ENCODE measurements around the gene ZBTB25. TPM values are rescaled to one million over a fixed set of nuclear protein-coding genes. Genes with fewer than 3 reads are reported as not detected.

The ZBTB25 gene
- total and polyA plus RNA-seq, 3 donors from 2014 or later, result 13.3 to 21.3 (median 20.6) TPM

DNA sequence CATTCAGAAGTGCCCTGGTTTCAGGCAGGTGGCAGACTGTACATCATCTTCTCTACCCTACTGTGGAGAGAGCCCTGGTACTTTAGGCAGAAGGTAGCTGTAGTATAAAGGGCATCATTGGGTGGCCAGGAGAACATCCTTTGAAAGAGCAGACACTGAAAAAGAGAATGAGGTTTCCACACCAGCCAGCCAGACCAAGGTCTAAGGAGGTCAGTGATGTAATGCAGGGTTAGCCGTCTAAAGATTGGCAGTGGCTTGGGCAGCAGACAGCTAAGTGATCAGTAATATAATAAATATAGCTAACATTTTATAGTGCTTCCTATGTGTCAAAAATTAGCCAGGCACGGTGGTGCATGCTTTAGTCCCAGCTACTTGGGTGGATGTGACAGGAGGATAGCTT is 12.0 kb downstream of the ZBTB25 start:
- WGBS, 2 donors, result 69 to 78% methylated on average over 2 of the region's 2 CpGs
- H3K4me3 ChIP-seq, result no peak overlapping the region
- H3K4me1 ChIP-seq, result peaks cover 28% of the 10 kb centered on the region
- H3K27ac ChIP-seq, result peak overlapping the region in 1 of 2 donors; percentile 29
- no peak for TF ChIP-seq POLR2A (IDR thresholded peaks at IDR 0.05)
- TF ChIP-seq, protein P1, sequence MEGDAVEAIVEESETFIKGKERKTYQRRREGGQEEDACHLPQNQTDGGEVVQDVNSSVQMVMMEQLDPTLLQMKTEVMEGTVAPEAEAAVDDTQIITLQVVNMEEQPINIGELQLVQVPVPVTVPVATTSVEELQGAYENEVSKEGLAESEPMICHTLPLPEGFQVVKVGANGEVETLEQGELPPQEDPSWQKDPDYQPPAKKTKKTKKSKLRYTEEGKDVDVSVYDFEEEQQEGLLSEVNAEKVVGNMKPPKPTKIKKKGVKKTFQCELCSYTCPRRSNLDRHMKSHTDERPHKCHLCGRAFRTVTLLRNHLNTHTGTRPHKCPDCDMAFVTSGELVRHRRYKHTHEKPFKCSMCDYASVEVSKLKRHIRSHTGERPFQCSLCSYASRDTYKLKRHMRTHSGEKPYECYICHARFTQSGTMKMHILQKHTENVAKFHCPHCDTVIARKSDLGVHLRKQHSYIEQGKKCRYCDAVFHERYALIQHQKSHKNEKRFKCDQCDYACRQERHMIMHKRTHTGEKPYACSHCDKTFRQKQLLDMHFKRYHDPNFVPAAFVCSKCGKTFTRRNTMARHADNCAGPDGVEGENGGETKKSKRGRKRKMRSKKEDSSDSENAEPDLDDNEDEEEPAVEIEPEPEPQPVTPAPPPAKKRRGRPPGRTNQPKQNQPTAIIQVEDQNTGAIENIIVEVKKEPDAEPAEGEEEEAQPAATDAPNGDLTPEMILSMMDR (IDR thresholded peaks at IDR 0.05), result no peak
- no peaks in the 10 kb centered on the region for H3K27me3 ChIP-seq
- intact Hi-C loops (cut with DNase I; ENCODE audit: low total_unique reads), result no loop called here
- no peaks in the 10 kb centered on the region for H3K9me3 ChIP-seq
- H3K36me3 ChIP-seq (ENCODE audit: low read depth, missing control alignments), result no peaks in the 10 kb centered on the region
- DNase-seq, result no peak

DNA sequence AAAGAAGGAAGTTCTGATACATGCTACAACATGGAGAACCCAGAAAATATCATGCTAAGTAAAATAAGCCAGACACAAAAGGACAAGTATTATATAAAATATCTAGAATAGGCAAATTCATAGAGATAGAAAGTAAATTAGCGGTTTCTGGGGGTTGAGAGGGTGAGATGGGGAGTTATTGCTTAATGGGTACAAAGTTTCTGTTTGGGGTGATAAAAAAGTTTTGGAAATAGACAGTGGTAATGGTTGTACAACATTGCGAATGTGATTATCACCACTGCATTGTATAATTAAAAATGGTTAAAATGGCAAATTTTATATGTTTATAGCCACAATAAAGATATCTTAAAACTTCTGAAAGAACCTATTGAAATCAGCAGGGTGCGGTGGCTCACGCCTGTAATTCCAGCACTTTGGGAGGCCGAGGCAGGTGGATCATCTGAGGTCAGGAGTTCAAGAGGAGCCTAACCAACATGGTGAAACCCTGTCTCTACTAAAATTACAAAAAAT is 15.0 kb downstream of the ZBTB25 start:
- intact Hi-C loops (cut with DNase I; ENCODE audit: low total_unique reads), result no loop called here
- no peak for DNase-seq
- H3K27me3 ChIP-seq, result no peaks in the 10 kb centered on the region
- H3K4me1 ChIP-seq, result peaks cover 22% of the 10 kb centered on the region
- H3K36me3 ChIP-seq (ENCODE audit: low read depth, missing control alignments), result no peaks in the 10 kb centered on the region
- H3K27ac ChIP-seq, result no peak overlapping the region
- TF ChIP-seq, protein P1 (IDR thresholded peaks at IDR 0.05), result no peak
- TF ChIP-seq POLR2A (IDR thresholded peaks at IDR 0.05), result no peak
- no peaks in the 10 kb centered on the region for H3K9me3 ChIP-seq
- no peak overlapping the region for H3K4me3 ChIP-seq
- WGBS, 2 donors, result 83 to 90% methylated on average over 5 of the region's 5 CpGs

DNA sequence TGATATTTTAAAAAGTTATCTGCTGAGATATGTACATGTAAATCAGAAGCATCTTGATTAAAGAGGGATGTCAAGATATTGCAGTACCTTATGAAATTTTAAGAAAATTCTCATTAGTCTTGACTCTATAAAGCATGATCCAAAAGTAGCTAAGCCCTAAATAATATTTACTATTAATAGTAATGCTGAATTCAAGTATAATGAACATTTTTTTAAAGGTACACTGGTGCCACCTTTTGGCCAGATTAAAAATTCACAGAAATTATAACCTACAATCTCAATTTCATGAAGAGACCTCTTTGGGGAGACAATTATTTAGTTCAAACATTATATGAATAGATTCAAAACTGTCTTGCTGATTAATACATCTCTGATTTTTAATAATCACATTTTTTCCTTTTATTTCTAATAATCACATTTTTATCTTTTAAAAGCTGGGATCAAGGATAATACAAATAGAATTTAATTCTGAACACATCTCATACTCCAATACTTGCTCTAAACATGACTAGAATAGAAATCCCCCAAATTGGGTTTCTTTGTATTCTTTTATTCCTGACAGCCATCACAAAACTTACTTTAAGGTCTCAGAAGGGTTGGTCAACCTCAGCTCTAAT is 24.9 kb downstream of the ZBTB25 start:
- no peak overlapping the region for H3K27ac ChIP-seq
- H3K4me3 ChIP-seq, result no peak overlapping the region
- no peaks in the 10 kb centered on the region for H3K27me3 ChIP-seq
- no peaks in the 10 kb centered on the region for H3K4me1 ChIP-seq
- DNase-seq, result no peak
- TF ChIP-seq, protein P1 (IDR thresholded peaks at IDR 0.05), result peak in 1 of 3 experiments; percentile 53
- TF ChIP-seq POLR2A (IDR thresholded peaks at IDR 0.05), result no peak
- H3K9me3 ChIP-seq, result no peaks in the 10 kb centered on the region
- intact Hi-C loops (cut with DNase I; ENCODE audit: low total_unique reads), result loop anchor here (10.0 kb wide), 1 partner anchor 134 kb away; no protein-coding TSS in a partner anchor
- no peaks in the 10 kb centered on the region for H3K36me3 ChIP-seq (ENCODE audit: low read depth, missing control alignments)

DNA sequence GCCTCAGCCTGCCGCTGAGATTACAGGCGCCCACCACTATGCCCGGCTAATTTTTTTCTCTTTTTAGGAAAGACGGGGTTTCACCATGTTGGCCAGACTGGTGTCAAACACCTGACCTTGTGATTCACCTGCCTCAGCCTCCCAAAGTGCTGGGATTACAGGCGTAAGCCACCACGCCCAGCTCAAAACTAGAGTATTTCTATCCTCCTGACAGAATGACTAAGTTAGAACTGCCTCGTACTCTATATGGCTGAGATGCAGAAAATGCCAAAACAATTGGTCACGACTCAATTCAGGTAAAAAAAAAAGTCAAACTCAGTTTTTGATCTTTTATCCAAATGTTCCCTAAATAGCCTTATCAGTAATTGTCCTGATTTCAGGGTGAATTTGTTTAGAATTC is 27.2 kb downstream of the ZBTB25 start:
- no peaks in the 10 kb centered on the region for H3K4me1 ChIP-seq
- H3K27ac ChIP-seq, result no peak overlapping the region
- no peak for DNase-seq
- WGBS, 2 donors, result 90 to 91% methylated on average over 8 of the region's 8 CpGs
- TF ChIP-seq, protein P1 (IDR thresholded peaks at IDR 0.05), result no peak
- H3K27me3 ChIP-seq, result no peaks in the 10 kb centered on the region
- no peaks in the 10 kb centered on the region for H3K9me3 ChIP-seq
- intact Hi-C loops (cut with DNase I; ENCODE audit: low total_unique reads), result loop anchor here (10.0 kb wide), 1 partner anchor 132 kb away; no protein-coding TSS in a partner anchor
- H3K4me3 ChIP-seq, result no peak overlapping the region
- H3K36me3 ChIP-seq (ENCODE audit: low read depth, missing control alignments), result no peaks in the 10 kb centered on the region
